GM18508 (cell line): ENCODE data around the gene FGD5.

Experiments used
- ATAC-seq: cut with Tn5 transposase; IDR thresholded peaks from one replicate; pipeline ENCODE4 v1.9.1; 2021; ENCODE audit warnings: moderate number of reproducible peaks; ENCODE audit not compliant: insufficient read depth, unreplicated experiment

The FGD5 gene

DNA sequence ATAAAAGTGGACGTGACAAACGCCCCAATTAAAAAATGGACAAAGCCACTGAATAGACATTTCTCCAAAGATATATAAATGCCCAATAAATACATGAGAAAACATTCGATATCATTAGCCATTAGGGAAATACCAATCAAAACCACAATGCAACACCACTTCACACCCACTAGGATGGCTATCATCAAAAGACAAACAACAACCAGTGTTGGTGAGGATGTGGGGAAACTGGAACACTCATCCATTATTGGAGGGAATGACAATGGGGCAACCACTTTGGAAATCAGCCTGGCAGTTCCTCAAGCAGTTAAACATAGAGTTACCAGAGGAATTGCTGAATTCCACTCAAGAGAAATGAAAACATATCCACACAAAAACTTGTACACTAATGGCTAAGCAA lies 32.4 kb upstream of the FGD5 start:
- no peak for ATAC-seq

DNA sequence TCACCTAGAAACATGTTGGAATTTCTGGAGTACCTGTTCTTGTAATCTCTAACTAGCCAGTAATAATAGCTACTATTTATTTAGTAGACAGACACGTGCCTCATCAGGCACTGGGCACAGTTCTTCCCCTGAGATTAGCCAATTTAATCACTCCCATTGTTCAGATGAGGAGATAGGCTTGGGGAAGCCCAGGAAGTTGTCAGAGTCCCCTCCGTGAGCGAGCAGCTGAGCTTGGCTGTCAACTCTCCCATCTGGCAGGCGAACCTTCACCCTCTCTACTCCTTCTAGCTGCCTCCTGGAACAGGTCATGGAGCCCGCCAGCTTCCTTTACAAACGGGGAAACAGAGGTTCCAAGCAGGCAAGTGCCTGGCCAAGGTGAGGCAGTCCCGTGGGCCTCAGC lies 31.1 kb upstream of the FGD5 start:
- ATAC-seq, result no peak

DNA sequence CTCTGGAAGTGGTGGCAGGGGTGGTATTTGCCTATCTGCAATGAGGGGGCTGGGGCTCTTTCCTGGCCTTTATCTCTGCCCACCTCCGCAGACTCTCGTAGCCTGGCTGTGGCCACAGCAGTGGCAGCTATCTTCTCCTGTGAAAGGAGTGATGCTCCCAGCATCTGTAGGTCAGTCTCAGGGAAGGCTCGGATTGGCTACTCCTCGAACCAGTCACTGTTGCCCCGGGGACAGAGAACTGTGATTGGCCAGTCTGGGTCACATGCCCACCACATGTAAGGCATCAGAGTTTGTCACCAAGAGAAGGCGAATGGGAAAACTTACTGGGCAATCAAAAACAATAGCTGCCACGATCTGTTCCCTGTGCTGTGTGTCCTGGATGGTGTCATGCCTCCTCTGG lies 30.1 kb upstream of the FGD5 start:
- no peak for ATAC-seq

DNA sequence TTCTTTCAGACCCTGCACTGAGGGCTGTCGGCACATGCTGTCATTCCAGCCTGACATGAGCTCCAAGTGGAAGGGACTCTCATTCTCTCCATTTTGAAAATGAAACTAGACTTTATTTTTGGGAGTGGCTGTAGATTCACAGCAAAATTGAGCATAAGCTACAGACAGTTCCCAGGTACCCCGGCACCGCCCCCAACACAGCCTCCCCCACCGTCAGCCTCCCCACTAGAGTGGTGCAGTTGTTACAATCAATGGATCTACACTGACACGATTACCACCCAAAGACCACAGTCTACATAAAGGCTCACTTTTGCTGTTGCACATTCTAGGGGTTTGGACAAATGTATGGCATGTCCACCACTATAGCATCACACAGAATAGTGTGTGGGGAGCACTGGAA lies 29.5 kb upstream of the FGD5 start:
- no peak for ATAC-seq

DNA sequence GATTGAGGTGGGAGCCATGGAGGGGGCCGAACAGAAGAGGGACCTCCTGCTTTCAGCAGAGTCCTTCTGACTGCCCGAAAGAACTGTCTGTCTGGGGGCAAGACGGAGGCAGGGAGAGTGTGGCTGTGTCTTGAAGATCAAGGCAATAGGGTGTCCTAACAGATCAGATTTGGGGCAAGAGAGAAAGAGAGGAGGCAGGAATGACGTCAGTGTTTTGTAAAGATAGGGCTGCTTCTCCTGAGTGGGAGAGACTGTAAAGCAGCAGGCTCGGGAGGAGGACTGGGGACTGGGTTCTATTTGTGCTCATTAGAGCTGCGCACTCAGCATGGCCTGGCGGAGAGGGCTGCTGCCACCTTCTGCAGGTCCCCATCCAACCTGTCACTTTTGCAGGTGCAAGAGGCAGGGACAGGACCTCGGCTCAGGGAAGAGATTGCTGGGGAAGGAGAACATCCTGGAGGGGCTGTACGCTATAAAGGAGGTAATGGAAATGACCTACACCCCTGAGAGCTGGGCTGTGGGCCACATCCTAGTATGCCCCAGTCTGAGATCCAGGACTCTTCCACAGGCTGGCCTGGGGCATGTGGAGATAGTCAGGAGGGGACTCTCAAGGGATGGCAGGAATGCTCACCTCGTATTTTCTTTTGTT lies 29.0 kb upstream of the FGD5 start:
- no peak for ATAC-seq

DNA sequence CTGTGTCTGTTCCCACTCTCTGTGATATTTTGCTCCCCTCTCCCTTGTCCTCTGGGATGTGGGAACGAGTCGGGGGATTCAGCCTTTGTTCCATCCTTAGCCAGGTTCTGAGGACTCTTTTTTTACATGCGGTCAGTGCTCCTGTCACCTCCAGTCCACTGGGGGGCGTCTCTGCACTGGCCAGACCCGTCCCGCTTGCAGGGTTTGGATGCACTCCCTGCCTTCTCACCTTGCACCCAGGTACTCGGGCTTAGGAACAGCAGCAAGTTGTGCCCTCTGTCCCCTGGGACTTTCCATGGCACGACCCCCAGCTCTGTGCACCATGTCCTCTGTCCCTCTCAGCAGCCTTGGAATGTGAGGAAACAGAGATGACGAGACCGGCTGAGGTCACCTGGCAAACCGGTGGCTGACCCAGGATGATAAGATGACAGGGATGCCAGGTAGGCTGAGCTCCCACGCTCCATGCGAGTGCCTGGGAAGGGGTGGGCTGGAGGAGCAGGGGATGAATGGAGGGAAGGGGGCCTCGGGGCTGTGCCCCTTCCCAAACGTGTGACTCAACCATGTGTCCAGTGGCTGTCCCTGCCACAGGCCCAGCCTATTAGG lies 27.3 kb upstream of the FGD5 start:
- ATAC-seq, result no peak

DNA sequence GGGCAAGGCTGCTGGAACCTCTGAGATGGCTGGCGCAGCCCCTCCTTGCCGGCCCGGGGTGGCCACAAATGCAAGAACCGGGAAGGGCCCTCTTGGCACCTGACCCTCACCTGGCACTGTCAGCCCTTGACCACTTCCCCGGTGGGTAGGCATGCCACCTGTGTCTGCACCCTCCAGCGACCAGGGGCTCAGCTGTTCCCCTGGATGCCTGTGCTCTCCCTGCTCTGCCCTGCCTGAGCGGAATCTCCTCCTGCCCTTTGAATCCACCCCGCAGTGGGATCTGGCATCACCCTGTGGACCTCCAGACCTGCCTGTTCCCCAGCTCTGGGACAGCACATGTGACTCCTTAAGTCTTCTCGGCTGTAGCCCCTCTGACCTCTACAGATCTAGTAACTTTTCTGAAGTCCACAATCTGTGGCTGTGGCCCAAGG lies 26.1 kb upstream of the FGD5 start:
- no peak for ATAC-seq

DNA sequence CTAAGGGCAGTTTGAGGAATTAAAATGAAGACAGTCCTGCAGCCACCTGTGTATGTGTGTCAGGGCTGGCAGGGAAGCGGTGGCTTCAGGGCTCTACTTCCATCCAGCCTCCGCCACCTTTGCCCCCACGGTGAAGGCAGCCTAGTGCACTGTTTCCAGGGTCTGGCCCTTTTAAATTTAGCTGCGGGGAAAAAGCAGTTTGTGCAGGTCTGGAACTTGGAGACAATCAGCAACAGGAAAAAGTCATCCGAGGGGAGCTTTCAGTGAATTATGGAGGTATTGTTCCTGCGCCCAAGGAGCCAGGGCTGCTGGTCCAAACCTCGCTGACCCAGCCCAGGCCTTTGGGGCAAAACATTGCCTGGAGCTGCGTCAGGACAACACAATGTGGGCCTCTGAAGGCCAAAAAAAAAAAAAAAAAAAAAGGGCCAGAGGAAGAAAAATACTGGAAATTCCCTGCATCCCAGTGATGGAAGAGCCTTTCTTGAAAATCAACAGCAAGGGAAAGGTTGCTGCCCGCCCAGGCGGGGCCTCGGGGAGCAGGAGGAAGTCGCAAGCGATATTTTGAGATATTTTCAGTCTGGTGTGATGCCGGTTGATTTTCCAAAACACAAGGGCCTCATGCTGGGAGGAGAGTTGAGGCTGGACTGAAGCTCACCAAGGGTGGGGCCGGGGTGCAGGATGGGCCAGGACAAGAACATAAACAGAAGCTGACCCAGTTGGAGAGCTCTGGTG lies 25.5 kb upstream of the FGD5 start:
- no peak for ATAC-seq

DNA sequence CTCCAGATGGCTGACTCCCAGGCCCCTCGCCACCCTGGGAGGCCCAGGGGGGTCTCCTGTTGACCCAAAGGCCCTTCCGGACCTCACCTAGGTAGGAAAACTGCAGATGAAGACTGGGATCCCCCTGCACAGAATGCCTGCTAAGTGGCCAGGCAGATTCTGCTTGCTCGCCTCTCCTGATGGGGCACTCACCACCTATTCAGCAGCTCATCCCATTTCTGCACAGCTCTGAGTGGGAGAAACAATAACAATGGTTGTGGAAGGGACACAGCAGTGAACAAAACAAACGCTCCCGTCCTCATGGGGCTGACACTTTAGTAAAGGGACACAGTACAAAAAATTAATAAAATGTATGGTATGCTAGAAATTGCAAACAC lies 24.9 kb upstream of the FGD5 start:
- ATAC-seq, result no peak

DNA sequence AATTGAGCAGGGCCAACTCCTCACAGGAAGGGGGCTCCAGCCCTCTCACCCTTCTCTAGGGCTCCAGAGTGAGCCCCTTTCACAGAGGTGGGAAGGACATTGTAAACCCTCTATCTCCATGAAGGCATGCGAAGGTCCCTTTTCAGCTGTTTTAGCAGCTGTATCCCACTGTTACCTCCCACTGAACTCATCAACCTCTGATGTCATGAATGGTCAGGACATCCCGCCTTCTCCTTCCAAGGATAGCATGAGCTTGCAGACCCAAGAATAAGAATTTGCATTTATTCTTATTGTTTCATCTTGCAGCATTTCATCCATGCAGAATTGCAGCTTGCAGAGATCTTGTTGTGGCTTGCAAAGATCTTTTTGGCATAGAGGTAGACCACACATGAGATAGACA lies 24.3 kb upstream of the FGD5 start:
- no peak for ATAC-seq

DNA sequence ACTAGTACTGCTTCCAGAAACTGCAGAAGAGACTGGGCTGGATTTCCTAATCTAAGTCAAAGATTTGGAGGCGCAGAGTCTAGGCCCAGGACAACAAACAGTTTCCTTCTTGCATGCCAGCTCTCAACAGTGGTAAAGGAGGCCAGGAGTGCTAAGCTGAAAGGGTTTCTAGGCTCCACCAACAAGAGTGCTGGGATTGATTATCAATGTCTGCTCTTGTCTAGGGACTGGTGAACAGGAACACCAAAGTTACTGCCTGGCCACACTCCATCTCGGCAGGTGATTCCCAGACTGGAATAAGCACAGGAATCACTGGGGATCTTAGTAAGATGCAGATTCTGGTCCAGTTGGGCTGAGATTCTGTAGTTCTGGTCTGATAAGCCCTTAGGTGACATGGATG lies 22.8 kb upstream of the FGD5 start:
- no peak for ATAC-seq

DNA sequence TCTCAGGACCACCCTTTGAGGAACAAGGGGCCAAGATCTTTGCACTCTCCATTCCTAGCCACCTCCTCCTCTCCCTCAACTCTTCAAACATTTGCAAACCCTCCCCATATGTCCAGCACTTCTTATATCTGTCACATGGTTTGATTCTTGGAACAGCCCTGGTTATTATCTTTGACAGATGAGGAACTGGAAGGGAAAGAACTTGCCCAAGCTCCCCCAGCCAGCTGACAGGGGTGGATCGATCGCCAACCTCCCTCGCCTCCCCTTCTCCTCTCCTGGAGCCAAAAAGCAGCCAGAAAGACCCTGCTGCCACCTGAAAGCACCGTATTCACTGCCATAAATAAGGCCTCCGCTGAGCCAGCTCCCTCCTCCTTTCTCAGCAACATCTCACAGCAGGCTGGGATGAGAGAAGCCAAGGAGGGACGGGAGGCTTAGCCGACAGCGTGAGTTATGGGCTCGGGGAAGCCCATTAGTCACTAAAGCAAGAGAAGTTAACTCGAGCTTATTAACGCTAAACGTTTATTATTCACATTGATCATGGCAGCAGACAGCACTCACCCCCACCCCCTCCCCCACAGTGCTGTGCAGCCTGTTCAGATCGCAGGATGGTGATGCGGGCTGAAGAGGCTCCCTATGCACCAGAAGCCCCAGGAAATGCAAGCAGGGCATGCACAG lies 22.2 kb upstream of the FGD5 start:
- ATAC-seq, result no peak

DNA sequence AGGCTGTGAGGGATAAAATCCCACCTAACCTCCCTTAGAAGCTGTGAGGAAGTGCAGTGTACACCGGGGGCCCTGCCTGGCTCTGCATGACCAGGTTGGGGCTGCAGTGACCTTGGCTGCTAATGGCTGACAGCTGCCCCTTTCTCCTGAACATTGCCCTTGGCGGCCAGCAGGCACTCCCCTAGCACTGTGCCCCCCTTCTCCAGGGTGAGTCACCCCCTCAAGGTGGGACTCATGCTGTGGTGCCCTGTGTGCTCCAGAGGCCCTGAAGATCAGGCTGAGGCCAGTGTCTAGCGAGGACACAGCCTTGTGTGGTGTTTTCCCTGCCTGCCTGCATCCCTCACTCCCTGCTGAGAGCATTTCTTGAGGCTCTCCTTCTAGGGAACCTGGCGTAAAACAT lies 21.0 kb upstream of the FGD5 start:
- no peak for ATAC-seq

DNA sequence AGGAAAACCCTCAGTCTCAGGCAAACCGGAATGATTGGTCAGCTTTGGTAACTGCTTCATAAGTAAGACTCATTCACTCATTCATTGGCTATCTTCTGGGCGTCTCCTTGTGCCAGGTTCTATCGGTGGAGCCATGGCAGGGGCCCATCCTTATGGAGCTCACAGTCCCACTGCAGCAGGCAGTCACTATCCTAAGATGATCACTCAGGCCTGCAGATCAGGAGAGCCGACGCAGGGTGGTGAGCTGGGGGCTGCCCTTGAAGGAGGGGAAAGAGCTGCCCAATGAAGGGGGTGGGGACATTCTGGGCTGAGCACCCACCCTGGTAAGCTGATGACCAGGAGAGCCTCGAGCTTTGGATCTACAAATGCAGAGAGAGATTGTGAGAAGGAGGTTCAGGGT lies 20.5 kb upstream of the FGD5 start:
- no peak for ATAC-seq

DNA sequence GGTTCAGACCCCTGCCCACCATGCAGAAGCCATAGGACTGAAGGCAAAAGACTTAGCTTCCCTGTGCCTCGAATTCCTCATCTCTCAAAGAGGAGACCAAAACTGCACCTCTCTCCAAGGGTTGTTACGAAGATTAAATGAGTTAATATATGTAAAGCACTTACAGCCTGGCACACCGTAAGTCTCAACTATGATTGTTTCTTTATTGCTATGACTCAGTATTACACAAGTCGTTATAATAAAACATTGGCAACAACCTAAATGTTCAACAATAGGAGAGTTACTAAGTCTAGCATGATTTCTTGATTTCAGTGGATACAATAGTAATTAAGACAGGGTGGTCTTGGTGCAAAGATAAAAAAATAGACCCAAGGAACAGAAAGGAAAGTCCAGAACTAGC lies 19.6 kb upstream of the FGD5 start:
- ATAC-seq, result no peak

DNA sequence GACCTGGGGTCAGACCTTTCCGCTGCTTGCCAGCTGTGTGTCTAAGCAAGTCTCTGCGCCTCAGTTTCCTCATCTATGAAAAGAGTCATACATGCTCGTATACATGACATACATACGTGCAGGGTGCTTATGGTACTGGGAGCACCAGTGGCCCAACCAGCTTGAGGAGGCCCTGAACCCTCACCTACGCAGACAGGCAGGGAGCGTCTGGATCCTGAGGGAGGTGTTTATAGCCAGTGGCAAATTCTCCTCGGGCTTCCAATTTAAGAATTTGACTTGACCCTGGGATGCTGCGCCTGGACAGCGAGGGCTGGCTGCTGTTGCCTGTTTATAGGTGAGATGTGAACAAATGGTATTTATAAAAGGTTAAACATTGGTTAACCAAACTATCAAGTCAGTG lies 17.7 kb upstream of the FGD5 start:
- no peak for ATAC-seq

DNA sequence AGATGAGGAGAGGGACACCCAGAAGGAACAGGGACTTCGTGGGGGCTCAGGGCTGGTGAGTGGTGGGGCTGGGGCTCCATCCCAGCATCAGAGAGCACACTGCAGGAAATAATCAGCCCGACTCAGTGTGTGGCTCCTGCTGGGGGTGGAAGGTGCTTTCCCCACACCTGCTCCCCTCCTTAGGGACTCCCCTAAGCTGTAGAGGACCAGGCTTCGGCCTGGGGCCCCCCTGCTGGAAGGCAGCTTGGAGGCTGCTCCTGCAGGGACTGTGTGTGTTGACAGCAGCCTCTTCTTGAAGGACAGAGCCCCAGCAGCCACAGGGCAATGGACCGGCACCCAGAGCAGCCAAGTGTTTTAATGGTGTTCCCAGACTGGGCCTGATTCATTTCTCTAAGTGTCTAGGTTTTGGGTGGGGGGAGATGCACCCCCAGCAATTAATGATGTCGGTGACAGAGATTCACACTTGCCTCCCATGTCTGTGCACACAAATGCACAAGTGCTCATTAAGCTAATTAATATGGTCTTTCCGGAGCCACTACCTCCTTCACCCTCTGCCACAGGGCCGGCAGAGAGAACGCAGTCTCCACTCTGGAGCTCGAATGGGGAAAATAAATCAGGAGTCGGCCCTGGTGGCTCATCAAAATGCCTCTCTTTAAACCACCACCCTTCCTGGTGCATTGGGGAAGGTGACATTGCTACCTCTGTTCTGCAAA lies 16.9 kb upstream of the FGD5 start:
- no peak for ATAC-seq

DNA sequence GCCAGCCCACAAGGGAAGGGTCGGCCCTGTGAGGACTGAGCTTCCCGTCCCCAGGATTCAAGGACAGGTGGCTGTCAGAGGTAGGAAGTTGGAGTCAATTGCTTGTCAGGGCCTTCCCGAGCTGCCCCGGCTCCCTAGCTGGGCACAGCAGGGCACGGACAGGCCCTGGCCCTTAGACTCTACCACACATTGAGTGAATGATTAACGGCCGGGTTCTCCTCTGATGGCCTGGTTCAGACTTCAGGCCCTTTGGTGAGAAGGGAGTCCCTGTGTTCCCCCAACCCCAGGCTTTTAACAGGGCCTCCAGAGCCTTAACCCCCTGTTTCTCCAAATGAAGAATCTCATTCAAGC lies 16.4 kb upstream of the FGD5 start:
- ATAC-seq, result no peak

DNA sequence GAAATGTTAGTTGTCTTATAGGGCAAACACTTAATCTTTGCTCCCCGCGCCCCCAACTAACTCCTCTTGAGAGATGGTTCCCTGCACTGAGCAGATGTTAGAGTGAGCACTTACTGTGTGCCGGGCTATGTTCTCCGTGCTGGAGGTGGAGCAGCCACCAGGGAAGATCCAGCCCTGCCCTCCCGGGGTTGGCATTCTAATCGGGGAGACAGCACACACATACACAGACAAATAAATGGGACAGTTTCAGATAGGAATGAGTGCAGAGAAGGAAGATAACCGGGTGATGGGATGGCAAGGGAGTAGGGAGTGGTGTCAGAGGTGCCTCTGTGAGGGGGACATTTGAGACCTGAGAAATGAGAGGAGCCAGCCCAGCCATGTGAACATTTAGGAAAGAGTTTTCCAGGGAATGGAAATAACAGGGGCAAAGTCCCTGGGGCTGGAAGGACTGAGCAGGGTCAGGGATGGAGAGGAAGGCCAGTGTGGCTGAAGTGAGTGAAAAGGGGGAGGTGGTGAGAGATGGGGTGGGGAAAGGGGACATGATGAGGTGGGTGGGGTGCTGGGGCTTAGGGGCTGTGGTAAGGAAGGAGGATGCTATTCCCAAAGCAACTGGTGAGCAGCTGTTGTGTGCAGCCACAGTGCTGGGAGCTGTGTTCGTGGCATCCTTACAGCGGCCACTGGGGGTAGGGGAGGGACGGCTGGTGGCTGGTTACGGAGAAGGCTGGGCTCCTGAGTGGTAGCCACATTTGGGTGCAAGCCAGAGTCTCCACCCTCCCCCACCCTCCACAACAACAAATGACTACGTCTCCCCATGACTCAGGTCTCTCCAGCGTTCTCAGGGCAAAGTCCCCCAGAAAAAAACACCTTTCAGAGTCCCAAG lies 15.4 kb upstream of the FGD5 start:
- no peak for ATAC-seq
